Measurements from ENCODE around the gene GPT2. TPM values are rescaled to one million over a fixed set of nuclear protein-coding genes. Genes with fewer than 3 reads are reported as not detected.

Gene GPT2
- total RNA-seq, 1 donor from 2014 or later, result 21.6 TPM

- peaks cover 6% of the 10 kb centered on the region for H3K9me3 ChIP-seq (ENCODE audit: low read depth)
- peaks cover 2% of the 10 kb centered on the region for H3K27me3 Mint-ChIP-seq (ENCODE audit: insufficient read depth, low read depth)
- TF ChIP-seq EZH2phosphoT487 (IDR thresholded peaks at IDR 0.05) (no peak), CTCF (IDR thresholded peaks at IDR 0.05) (no peak), EZH2 (IDR thresholded peaks at IDR 0.05) (no peak)
- no peaks in the 10 kb centered on the region for H3K79me2 ChIP-seq (ENCODE audit: low read depth)
- H3K27ac Mint-ChIP-seq, result no peak overlapping the region
- peaks cover 4% of the 10 kb centered on the region for H3K4me1 ChIP-seq
- no peaks in the 10 kb centered on the region for H4K20me1 ChIP-seq (ENCODE audit: low read depth)
- no peaks in the 10 kb centered on the region for H3K36me3 ChIP-seq
- no peak overlapping the region for H2AFZ ChIP-seq (replicated peaks)
- no peak overlapping the region for H3K9ac ChIP-seq
- no peaks in the 10 kb centered on the region for H3K36me3 Mint-ChIP-seq
- no peak overlapping the region for H3K4me3 Mint-ChIP-seq
- H3F3A ChIP-seq (ENCODE audit: low read depth), result peaks cover 5% of the 10 kb centered on the region
- peaks cover 4% of the 10 kb centered on the region for H3K4me1 Mint-ChIP-seq
- DNase-seq (ENCODE audit: low spot score), result no peak
- peaks cover 11% of the 10 kb centered on the region for H3K9me3 Mint-ChIP-seq
- no peak overlapping the region for H3K27ac ChIP-seq
- no peaks in the 10 kb centered on the region for H3K27me3 ChIP-seq
- no peak overlapping the region for H3K4me2 ChIP-seq
- no peak overlapping the region for H3K4me3 ChIP-seq
Measured at GRCh38 chr16:46842192-46842895, 41.8 kb upstream of the GPT2 start.

GRCh38 chr16:46843898-46844642, 40.1 kb upstream of the GPT2 start:
- peaks cover 18% of the 10 kb centered on the region for H3K4me1 ChIP-seq
- no peak overlapping the region for H3K9ac ChIP-seq
- peaks cover 8% of the 10 kb centered on the region for H3F3A ChIP-seq (ENCODE audit: low read depth)
- Mint-ChIP-seq H3K36me3 (no peaks in the 10 kb centered on the region), H3K27me3 (ENCODE audit: insufficient read depth, low read depth) (peaks cover 2% of the 10 kb centered on the region), H3K9me3 (peaks cover 11% of the 10 kb centered on the region), H3K4me1 (peaks cover 12% of the 10 kb centered on the region), H3K4me3 (no peak overlapping the region), H3K27ac (no peak overlapping the region)
- no peaks in the 10 kb centered on the region for H3K27me3 ChIP-seq
- DNase-seq (ENCODE audit: low spot score), result no peak
- no peak overlapping the region for H3K4me3 ChIP-seq
- no peak overlapping the region for H3K27ac ChIP-seq
- no peaks in the 10 kb centered on the region for H3K36me3 ChIP-seq
- no peak overlapping the region for H2AFZ ChIP-seq (replicated peaks)
- H3K9me3 ChIP-seq (ENCODE audit: low read depth), result peaks cover 6% of the 10 kb centered on the region
- no peaks in the 10 kb centered on the region for H4K20me1 ChIP-seq (ENCODE audit: low read depth)
- H3K4me2 ChIP-seq, result no peak overlapping the region
- TF ChIP-seq CTCF (IDR thresholded peaks at IDR 0.05) (no peak), EZH2phosphoT487 (IDR thresholded peaks at IDR 0.05) (no peak), EZH2 (IDR thresholded peaks at IDR 0.05) (no peak)
- no peaks in the 10 kb centered on the region for H3K79me2 ChIP-seq (ENCODE audit: low read depth)

GRCh38 chr16:46844771-46845170, 39.4 kb upstream of the GPT2 start:
- Histone ChIP-seq H3K27ac (no peak overlapping the region), H3K4me1 (peaks cover 23% of the 10 kb centered on the region), H3K9ac (no peak overlapping the region), H2AFZ (replicated peaks) (no peak overlapping the region), H3F3A (ENCODE audit: low read depth) (peaks cover 8% of the 10 kb centered on the region), H3K79me2 (ENCODE audit: low read depth) (no peaks in the 10 kb centered on the region), H4K20me1 (ENCODE audit: low read depth) (no peaks in the 10 kb centered on the region), H3K36me3 (no peaks in the 10 kb centered on the region), H3K4me2 (no peak overlapping the region), H3K9me3 (ENCODE audit: low read depth) (peaks cover 6% of the 10 kb centered on the region), H3K4me3 (no peak overlapping the region), H3K27me3 (no peaks in the 10 kb centered on the region)
- H3K36me3 Mint-ChIP-seq, result no peaks in the 10 kb centered on the region
- H3K4me1 Mint-ChIP-seq, result peaks cover 17% of the 10 kb centered on the region
- peaks cover 2% of the 10 kb centered on the region for H3K27me3 Mint-ChIP-seq (ENCODE audit: insufficient read depth, low read depth)
- H3K4me3 Mint-ChIP-seq, result no peak overlapping the region
- no peak for DNase-seq (ENCODE audit: low spot score)
- no peak overlapping the region for H3K27ac Mint-ChIP-seq
- TF ChIP-seq EZH2 (IDR thresholded peaks at IDR 0.05), result no peak
- TF ChIP-seq EZH2phosphoT487 (IDR thresholded peaks at IDR 0.05), result no peak
- no peak for TF ChIP-seq CTCF (IDR thresholded peaks at IDR 0.05)
- peaks cover 11% of the 10 kb centered on the region for H3K9me3 Mint-ChIP-seq

Measured in neural progenitor cell (in vitro differentiated cells).